SKM-1 (cell line): Measurements from ENCODE around the gene TMEM138.

Experiments used
- DNase-seq: peaks from one replicate; lab custom pipeline; 2025; ENCODE audit not compliant: unreplicated experiment; lab: John Stamatoyannopoulos, UW

Gene TMEM138

DNA sequence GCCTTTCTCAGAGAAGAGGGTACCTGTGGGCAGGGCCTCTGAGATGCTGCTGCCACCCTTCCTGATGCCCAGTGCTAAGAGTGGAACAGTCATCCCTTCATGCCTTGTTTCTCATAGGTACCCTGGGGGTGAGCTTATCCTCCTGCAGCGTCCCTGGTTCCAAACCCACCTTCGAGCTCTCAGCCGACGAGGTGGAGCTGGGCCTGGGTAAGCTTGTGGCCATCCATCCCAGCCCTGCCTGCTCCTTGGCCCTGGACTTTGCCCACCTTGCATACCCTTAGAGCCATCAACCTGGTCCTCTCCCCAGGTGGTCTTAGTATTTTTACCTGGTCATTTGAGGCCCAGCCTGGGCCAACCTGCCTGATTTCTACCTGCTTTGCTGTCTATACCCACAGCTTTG is 20.5 kb upstream of the TMEM138 start:
- no peak for DNase-seq

GRCh38 chr11:61342207-61342803 is 19.9 kb upstream of the TMEM138 start:
- DNase-seq, result no peak

DNA sequence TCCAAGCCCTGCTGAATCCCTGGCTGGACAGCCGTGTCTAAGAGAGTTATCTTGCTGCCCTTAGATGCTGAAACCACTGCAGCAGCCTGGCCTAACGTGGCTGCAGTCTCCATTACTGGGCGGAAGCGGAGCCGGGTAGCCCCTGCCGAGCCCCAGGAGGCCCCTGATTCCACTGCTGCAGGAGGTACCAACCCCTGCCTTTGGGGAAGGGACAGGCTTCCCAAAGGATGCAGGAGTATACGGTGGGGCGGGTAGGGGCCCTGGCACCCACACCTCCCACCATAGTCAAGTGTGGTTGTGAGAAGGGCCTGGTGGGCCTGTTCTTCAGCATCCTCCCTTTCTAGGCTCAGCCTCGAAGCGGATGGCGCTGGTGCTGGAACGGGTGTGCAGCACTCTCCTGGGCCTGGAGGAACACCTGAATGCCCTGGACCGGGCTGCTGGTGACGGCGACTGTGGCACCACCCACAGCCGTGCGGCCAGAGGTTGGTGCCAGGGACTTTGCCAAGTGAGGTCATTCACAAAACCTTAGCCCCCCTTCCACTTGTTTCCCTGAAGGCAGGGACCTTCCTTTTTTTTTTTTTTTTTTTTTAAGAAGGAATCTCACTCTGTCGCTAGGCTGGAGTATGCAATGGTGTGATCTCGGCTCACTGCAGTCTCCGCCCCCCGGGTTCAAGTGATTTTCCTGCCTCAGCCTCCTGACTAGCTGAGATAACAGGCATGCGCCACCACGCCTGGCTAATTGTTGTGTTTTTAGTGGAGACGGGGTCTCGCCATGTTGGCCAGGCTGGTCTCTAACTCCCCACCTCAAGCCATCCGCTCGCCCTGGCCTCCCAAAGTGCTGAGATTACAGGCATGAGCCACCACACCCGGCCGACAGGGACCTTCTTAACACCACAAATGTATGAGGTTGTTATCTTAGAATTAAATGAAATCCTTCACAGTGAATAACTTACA is 18.1 kb upstream of the TMEM138 start:
- no peak for DNase-seq

- no peak for DNase-seq
These were observed 17.0 kb upstream of the TMEM138 start for GRCh38 chr11:61345170-61345610.

GRCh38 chr11:61345954-61346843 is 16.0 kb upstream of the TMEM138 start:
- no peak for DNase-seq

DNA sequence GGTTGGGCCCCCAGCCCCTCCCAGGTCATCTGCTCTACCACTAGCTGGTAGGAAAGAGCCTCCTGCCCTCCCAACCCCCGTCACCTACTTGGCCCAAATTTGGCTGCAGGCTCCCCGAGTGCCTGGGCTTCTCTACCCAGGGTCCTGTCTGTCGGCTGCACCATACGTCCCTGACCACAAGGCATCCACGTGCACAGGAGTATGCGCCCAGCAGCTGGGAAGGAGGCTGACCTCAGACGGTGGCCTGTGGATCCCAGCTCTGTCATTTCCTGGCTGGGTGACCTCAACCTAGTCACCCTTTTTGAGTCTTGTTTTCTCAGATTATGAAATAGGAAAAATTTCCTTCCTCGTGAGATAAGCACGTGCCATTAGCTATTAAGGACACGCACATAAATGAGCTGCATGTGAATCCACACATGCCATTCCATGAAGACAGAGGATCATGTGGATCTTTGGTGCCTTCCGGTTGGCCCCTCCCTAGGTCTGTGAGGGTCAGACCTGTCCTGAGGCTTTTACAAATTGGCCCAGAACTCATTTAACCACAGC is 14.2 kb upstream of the TMEM138 start:
- DNase-seq, result peak; percentile 39

DNA sequence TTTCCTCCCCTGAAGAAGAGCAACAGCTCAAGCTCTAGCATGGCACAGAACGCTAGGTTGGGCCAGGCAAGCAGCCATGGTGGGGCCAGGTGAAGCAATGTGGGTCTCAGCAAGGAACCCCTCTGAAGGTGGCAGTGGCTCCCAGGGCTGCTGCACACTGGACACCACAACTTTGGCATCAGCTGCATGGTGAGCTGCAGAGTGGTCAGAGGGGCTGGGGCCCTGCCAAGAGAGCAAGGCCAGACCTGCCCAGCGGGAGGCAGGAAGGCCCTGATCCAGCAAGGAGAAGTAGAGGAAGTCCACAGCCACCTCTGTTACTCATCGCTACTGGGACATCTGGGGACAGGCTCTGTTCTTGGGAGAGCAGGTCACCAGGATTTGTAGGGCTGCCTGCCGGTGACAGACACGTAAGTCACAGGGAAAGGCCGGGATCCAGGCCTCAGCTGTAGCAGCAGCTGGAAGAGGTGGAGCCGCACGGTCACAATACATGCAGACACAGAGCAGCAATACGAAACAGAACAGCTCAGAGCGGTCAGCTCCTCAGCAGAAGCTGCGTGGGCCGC is 12.9 kb upstream of the TMEM138 start:
- DNase-seq, result no peak

GRCh38 chr11:61349916-61350315 is 12.3 kb upstream of the TMEM138 start:
- no peak for DNase-seq

GRCh38 chr11:61350336-61350735 is 11.8 kb upstream of the TMEM138 start:
- no peak for DNase-seq

DNA sequence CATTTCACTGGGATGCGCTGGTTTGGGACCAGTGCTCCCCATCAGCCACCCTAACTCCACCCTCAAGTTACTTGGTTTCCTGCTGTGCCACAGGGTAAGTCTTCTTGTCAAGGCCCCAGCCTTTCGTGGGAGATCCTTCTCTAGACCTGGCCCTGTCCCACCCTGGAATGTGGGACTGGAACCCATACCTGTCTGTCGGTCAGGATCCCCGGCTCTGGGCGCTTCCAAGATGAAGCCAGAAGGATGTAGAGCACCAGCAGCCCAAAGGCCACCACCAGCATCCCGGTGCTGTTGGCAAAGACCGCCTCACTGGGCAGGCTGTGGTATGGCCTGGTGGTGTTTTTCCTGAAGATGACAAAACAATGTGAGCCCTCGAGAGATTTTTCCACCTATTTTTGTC is 11.4 kb upstream of the TMEM138 start:
- no peak for DNase-seq

DNA sequence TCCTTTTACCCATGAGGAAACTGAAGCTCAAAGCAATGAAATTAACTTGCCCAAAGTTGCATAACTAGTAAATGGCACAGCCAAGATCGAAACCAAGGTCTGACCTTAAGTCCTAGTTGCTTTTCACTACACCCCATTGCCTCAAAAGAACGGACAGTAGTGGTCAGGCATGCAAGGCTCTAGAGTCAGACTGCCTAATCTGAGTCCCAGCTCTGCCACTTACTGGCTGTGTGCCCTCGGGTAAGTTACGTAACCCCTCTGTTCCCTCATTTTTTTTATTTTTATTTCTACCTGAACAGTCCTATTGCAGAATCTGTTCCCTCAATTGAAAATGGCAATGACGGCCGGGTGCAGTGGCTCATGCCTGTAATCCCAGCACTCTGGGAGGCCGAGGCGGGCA is 10.1 kb upstream of the TMEM138 start:
- no peak for DNase-seq

DNA sequence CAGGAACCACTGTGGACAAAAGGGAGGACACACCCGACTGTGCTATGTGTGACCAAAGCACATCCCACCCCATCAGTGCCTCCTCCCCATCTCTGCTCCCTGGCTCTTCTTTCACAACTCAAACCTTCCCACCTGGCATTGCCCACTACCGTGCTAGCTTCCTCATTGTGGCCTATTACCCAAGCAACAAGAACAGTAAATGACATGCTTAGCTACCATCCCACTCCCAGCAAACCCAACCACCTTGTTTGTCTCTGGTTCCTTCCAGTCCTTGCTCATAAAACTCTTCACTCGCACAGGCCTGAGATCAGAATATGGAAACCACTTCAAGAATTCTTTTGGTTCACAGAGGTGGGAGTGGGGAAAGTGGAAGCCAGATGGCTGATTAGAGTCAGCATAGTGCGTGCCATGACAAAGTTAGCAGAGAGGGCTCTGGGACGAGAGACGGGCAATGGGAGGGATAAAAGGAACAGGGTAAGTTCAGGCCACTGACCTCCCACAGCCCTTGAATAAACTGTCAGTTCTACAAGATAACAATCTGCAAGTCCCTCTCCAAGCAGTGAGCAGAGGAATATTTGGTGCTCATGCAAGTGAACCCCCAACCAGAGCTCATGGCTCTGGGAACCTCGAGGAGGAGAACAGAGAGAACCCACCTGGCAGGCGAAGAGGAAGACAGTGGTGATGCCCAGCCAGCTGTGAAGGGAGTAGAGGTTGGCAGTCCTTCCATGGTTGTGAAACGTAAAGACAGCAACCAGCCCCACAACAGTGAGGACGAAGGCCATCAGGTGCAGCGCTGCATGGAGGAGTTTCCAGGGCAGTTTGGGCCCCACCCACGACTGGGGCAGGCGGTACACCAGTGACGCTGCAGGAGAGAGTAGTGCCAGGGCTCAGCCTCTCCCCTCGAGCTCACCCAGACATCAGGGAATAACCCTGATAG is 8.8 kb upstream of the TMEM138 start:
- no peak for DNase-seq

DNA sequence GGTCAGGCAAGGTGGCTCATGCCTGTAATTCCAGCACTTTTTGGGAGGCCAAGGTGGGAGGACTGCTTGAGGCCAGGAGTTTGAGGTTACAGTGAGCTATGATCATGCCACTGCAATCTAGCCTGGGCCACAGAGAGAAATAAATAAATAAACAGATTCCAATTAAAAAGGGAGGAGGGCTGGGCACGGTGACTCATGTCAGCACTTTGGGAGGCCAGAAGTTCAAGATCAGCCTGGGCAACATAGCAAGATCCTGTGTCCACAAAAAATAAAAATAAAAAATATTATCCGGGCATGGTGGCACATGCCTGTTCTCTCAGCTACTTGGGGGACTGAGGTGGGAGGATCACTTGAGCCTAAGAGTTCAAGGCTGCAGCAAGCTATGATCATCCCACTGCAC is 8.0 kb upstream of the TMEM138 start:
- no peak for DNase-seq

DNA sequence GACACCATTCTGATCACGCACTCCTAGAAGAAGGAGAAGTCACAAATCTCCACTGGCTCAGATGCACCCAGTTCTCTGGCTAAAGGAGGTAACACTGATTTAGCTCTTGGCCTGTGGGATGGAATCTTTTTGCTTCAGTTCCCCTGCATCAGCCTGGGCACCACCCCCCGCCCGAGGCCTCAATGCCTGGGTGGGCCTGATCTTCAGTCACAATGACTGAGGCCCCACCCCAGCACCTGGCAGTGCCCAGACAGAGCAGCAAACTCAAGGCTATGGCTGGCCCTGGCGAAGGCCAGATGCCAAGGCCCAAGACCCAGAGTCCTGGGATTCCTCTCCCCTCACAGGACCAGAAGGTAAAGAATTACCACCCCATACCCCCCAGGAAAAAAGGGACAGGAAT is 5.5 kb upstream of the TMEM138 start:
- no peak for DNase-seq

DNA sequence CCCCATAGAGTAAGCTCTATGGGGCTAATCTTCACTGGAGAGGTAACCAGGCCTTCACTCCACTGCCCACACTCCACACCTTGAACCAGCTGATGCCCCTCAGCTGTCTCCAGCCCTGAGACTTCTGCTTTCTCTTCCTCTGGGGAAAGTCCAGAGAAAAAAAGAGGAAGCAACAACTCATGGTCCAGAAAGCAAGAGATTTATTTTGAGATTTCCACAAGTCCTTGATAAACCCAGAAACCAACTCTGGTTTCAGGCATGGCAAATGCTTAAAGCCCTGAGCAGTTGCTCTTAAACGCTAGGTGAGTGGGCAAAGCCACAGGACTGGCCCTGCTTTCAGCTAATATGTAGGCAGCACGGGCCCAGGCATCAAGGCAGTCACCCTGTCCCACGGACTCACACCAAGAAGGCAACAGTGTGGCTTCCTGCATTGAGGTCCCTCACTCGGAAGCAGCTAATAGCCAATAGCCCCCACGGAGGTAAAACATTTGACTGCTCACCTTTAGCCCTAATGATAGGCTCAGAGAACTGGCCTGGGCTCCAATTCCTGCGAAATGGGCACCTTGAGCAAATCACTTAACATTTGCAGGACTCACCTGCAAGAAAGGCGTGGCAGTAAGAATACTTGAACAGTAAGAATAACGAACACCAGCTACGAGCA is 4.8 kb upstream of the TMEM138 start:
- DNase-seq, result peak; percentile 74

DNA sequence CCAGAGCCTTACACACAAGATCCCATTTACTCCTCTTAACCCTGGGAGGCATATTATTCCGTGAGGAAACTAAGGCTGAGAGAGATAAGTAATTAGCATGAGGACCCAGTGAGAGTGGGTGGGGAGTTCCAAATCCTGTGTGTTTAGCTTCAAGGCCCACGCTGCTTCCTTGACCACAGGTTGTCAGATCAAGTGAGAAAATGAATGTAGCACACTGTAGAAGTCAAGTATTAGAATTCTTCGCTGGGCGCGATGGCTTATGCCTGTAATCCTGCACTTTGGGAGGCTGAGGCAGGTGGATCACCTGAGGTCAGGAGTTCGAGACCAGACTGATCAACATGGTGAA is 4.3 kb upstream of the TMEM138 start:
- no peak for DNase-seq

- no peak for DNase-seq
These were observed 3.6 kb upstream of the TMEM138 start for GRCh38 chr11:61358566-61358965.

DNA sequence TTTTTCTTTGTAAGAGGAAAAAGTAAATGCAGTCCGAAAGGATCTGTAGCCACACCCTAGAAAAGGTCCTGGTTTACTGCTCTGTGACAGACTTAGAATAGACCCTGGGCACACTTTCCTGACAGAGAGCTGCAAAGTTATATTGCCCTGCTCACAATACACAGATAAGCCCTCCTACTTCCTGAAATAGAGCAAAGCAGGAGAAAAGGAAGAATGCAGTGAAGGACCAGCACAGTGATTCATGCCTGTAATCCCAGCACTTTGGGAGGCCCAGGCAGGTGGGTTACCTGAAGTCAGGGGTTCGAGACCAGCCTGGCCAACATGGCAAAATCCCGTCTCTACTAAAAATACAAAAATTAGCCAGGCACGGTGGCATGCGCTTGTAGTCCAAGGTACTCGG is 2.7 kb upstream of the TMEM138 start:
- DNase-seq, result no peak

- no peak for DNase-seq
These were observed 885 bp upstream of the TMEM138 start for GRCh38 chr11:61361237-61361740.
